ENCODE results near the gene C11orf91.

Gene C11orf91

DNA sequence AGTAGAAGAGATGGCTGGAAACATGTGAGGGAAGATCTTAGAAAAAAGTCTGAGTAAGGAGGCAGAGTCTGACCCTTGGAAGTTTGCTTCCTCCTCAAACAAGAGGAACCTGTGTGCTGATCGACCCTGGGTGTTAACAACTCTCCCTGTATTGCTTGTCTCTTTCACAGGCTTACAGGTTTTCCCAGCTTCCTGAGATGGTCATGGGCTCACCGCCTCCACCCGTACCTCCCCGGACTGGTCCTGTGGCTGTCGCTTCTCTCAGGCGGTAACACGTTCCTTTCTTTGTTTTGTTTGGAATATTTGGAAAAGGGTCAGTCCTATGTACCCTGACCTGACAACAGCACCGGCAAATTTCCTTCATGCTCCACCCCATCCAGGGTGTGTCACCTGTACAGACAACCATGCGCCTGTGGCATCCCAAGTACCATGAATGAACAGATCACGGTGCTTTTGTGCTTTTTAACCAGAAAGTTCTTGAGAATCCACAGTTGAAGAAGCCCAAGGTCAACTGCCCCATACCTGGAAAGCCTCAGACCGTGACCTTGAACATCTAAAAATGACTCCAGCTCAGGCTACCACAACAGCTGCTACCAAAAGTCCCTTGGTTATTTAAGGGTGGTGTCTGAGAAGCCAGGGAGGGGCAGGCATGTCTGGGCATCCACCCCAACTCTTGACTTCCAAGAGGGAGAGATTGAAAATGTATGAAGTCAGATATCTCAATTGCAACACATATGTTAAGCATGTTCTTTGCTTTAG, 44.6 kb downstream of the C11orf91 start:
- Histone ChIP-seq H3K9me3 (ENCODE audit: severe bottlenecking) (no peaks in the 10 kb centered on the region), H3K27me3 (ENCODE audit: insufficient read depth, poor library complexity, severe bottlenecking) (no peaks in the 10 kb centered on the region), H3K36me3 (ENCODE audit: low read depth) (no peaks in the 10 kb centered on the region), H3K4me1 (ENCODE audit: insufficient read depth, poor library complexity, severe bottlenecking) (peaks cover 7% of the 10 kb centered on the region), H3K27ac (ENCODE audit: poor library complexity, severe bottlenecking) (no peak overlapping the region), H3K4me3 (ENCODE audit: severe bottlenecking) (no peak overlapping the region)
- TF ChIP-seq, protein P1, sequence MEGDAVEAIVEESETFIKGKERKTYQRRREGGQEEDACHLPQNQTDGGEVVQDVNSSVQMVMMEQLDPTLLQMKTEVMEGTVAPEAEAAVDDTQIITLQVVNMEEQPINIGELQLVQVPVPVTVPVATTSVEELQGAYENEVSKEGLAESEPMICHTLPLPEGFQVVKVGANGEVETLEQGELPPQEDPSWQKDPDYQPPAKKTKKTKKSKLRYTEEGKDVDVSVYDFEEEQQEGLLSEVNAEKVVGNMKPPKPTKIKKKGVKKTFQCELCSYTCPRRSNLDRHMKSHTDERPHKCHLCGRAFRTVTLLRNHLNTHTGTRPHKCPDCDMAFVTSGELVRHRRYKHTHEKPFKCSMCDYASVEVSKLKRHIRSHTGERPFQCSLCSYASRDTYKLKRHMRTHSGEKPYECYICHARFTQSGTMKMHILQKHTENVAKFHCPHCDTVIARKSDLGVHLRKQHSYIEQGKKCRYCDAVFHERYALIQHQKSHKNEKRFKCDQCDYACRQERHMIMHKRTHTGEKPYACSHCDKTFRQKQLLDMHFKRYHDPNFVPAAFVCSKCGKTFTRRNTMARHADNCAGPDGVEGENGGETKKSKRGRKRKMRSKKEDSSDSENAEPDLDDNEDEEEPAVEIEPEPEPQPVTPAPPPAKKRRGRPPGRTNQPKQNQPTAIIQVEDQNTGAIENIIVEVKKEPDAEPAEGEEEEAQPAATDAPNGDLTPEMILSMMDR (IDR thresholded peaks at IDR 0.05; ENCODE audit: poor library complexity, severe bottlenecking), result no peak
- DNase-seq (ENCODE audit: low spot score) (no peak), ATAC-seq (ENCODE audit: low read depth) (no peak)

DNA sequence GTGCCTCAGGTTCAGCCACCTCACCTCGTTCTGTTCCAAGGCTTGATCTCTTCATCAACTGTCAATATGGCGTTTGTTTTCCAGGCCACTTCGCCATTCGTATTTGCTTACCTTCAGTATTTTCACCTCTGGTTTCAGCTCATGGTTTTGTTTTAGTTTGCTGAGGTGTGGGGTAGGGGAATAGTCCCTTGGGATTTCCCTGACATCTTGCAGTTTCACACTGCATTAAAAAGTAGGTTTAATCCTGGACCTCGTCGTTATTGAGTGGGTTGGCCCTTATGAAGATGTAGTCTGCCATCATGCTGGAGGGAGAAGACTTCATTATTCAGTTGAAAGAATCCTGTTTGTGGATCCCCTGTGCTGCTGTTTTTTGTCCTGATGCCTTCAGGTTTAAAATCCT, 46.0 kb downstream of the C11orf91 start:
- Histone ChIP-seq H3K36me3 (ENCODE audit: low read depth) (no peaks in the 10 kb centered on the region), H3K4me3 (ENCODE audit: severe bottlenecking) (no peak overlapping the region), H3K4me1 (ENCODE audit: insufficient read depth, poor library complexity, severe bottlenecking) (peaks cover 7% of the 10 kb centered on the region), H3K9me3 (ENCODE audit: severe bottlenecking) (no peaks in the 10 kb centered on the region), H3K27ac (ENCODE audit: poor library complexity, severe bottlenecking) (no peak overlapping the region), H3K27me3 (ENCODE audit: insufficient read depth, poor library complexity, severe bottlenecking) (no peaks in the 10 kb centered on the region)
- DNase-seq (ENCODE audit: low spot score) (no peak), ATAC-seq (ENCODE audit: low read depth) (no peak)
- TF ChIP-seq, protein P1 (IDR thresholded peaks at IDR 0.05; ENCODE audit: poor library complexity, severe bottlenecking), result no peak

- H3K27me3 ChIP-seq (ENCODE audit: insufficient read depth, poor library complexity, severe bottlenecking), result no peaks in the 10 kb centered on the region
- H3K4me3 ChIP-seq (ENCODE audit: severe bottlenecking), result no peak overlapping the region
- H3K36me3 ChIP-seq (ENCODE audit: low read depth), result no peaks in the 10 kb centered on the region
- TF ChIP-seq, protein P1 (IDR thresholded peaks at IDR 0.05; ENCODE audit: poor library complexity, severe bottlenecking), result no peak
- no peak overlapping the region for H3K27ac ChIP-seq (ENCODE audit: poor library complexity, severe bottlenecking)
- no peak for DNase-seq (ENCODE audit: low spot score)
- H3K4me1 ChIP-seq (ENCODE audit: insufficient read depth, poor library complexity, severe bottlenecking), result peaks cover 7% of the 10 kb centered on the region
- H3K9me3 ChIP-seq (ENCODE audit: severe bottlenecking), result no peaks in the 10 kb centered on the region
- ATAC-seq (ENCODE audit: low read depth), result no peak
These were observed 47.7 kb downstream of the C11orf91 start for GRCh38 chr11:33652930-33653329.

GRCh38 chr11:33652431-33652830, 48.2 kb downstream of the C11orf91 start:
- Histone ChIP-seq H3K4me3 (ENCODE audit: severe bottlenecking) (no peak overlapping the region), H3K36me3 (ENCODE audit: low read depth) (no peaks in the 10 kb centered on the region), H3K27ac (ENCODE audit: poor library complexity, severe bottlenecking) (no peak overlapping the region), H3K27me3 (ENCODE audit: insufficient read depth, poor library complexity, severe bottlenecking) (no peaks in the 10 kb centered on the region), H3K9me3 (ENCODE audit: severe bottlenecking) (no peaks in the 10 kb centered on the region), H3K4me1 (ENCODE audit: insufficient read depth, poor library complexity, severe bottlenecking) (peaks cover 7% of the 10 kb centered on the region)
- DNase-seq (ENCODE audit: low spot score), result no peak
- ATAC-seq (ENCODE audit: low read depth), result no peak
- TF ChIP-seq, protein P1 (IDR thresholded peaks at IDR 0.05; ENCODE audit: poor library complexity, severe bottlenecking), result no peak

DNA sequence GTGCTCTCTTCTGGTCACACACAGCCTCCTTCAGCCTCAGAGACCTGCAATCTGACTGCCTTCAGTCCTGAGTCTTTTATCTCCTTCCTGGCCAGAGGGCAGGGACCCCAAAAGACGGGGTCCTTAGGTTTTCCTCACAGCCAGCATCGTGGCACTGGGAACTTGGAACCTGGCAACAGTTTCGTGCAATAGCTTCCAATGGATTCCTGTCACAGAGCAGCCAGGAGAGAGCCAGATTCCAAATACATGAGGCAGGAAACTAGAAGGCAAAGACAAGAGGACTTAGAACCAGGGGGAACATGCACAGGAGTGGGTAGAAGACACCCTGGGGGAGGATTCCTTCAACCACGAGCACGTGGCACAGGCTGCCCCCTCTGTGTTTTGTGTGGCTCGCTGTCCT, 48.6 kb downstream of the C11orf91 start:
- Histone ChIP-seq H3K9me3 (ENCODE audit: severe bottlenecking) (no peaks in the 10 kb centered on the region), H3K27me3 (ENCODE audit: insufficient read depth, poor library complexity, severe bottlenecking) (no peaks in the 10 kb centered on the region), H3K4me1 (ENCODE audit: insufficient read depth, poor library complexity, severe bottlenecking) (peaks cover 7% of the 10 kb centered on the region), H3K27ac (ENCODE audit: poor library complexity, severe bottlenecking) (no peak overlapping the region), H3K4me3 (ENCODE audit: severe bottlenecking) (no peak overlapping the region), H3K36me3 (ENCODE audit: low read depth) (no peaks in the 10 kb centered on the region)
- no peak for ATAC-seq (ENCODE audit: low read depth)
- DNase-seq (ENCODE audit: low spot score), result no peak
- TF ChIP-seq, protein P1 (IDR thresholded peaks at IDR 0.05; ENCODE audit: poor library complexity, severe bottlenecking), result no peak

Data from RWPE2 (cell line).